ENCODE results near the gene LRRC4C. TPM values are rescaled to one million over a fixed set of nuclear protein-coding genes. Genes with fewer than 3 reads are reported as not detected.

Gene LRRC4C
- total RNA-seq, 1 donor from 2014 or later = 2.1 TPM

GRCh38 chr11:41309716-41310115 is 149.7 kb downstream of the LRRC4C start:
- Histone ChIP-seq H3K4me3 (ENCODE audit: low read length in 3 of 3) (no peak overlapping the region), H3K36me3 (ENCODE audit: control insufficient read depth in 3 of 3, insufficient read depth in 3 of 3, low read length in 3 of 3) (no peaks in the 10 kb centered on the region), H3K27me3 (ENCODE audit: control insufficient read depth in 3 of 3, insufficient read depth in 3 of 3, low read length in 3 of 3) (no peaks in the 10 kb centered on the region), H3K4me1 (ENCODE audit: control insufficient read depth in 3 of 3, insufficient read depth in 3 of 3, low read length in 3 of 3) (no peaks in the 10 kb centered on the region), H3K27ac (ENCODE audit: low read depth, low read length) (no peak overlapping the region), H3K9ac (ENCODE audit: low read depth in 1 of 3, low read length in 3 of 3) (no peak overlapping the region), H3K9me3 (ENCODE audit: control insufficient read depth in 3 of 3, low read length in 3 of 3) (no peaks in the 10 kb centered on the region)

- Histone ChIP-seq H3K9ac (ENCODE audit: low read depth in 1 of 3, low read length in 3 of 3) (no peak overlapping the region), H3K4me3 (ENCODE audit: low read length in 3 of 3) (no peak overlapping the region), H3K27me3 (ENCODE audit: control insufficient read depth in 3 of 3, insufficient read depth in 3 of 3, low read length in 3 of 3) (no peaks in the 10 kb centered on the region), H3K27ac (ENCODE audit: low read depth, low read length) (no peak overlapping the region), H3K9me3 (ENCODE audit: control insufficient read depth in 3 of 3, low read length in 3 of 3) (no peaks in the 10 kb centered on the region), H3K36me3 (ENCODE audit: control insufficient read depth in 3 of 3, insufficient read depth in 3 of 3, low read length in 3 of 3) (no peaks in the 10 kb centered on the region), H3K4me1 (ENCODE audit: control insufficient read depth in 3 of 3, insufficient read depth in 3 of 3, low read length in 3 of 3) (no peaks in the 10 kb centered on the region)
Observed at GRCh38 chr11:41309111-41309522, 150.3 kb downstream of the LRRC4C start.

- no peaks in the 10 kb centered on the region for H3K27me3 ChIP-seq (ENCODE audit: control insufficient read depth in 3 of 3, insufficient read depth in 3 of 3, low read length in 3 of 3)
- no peak overlapping the region for H3K4me3 ChIP-seq (ENCODE audit: low read length in 3 of 3)
- no peak overlapping the region for H3K27ac ChIP-seq (ENCODE audit: low read depth, low read length)
- no peaks in the 10 kb centered on the region for H3K9me3 ChIP-seq (ENCODE audit: control insufficient read depth in 3 of 3, low read length in 3 of 3)
- no peak overlapping the region for H3K9ac ChIP-seq (ENCODE audit: low read depth in 1 of 3, low read length in 3 of 3)
- H3K36me3 ChIP-seq (ENCODE audit: control insufficient read depth in 3 of 3, insufficient read depth in 3 of 3, low read length in 3 of 3) = no peaks in the 10 kb centered on the region
- H3K4me1 ChIP-seq (ENCODE audit: control insufficient read depth in 3 of 3, insufficient read depth in 3 of 3, low read length in 3 of 3) = no peaks in the 10 kb centered on the region
Observed at GRCh38 chr11:41308286-41308685, 151.2 kb downstream of the LRRC4C start.

- H3K4me3 ChIP-seq (ENCODE audit: low read length in 3 of 3) = no peak overlapping the region
- no peaks in the 10 kb centered on the region for H3K36me3 ChIP-seq (ENCODE audit: control insufficient read depth in 3 of 3, insufficient read depth in 3 of 3, low read length in 3 of 3)
- H3K27ac ChIP-seq (ENCODE audit: low read depth, low read length) = no peak overlapping the region
- H3K4me1 ChIP-seq (ENCODE audit: control insufficient read depth in 3 of 3, insufficient read depth in 3 of 3, low read length in 3 of 3) = no peaks in the 10 kb centered on the region
- H3K9ac ChIP-seq (ENCODE audit: low read depth in 1 of 3, low read length in 3 of 3) = no peak overlapping the region
- no peaks in the 10 kb centered on the region for H3K9me3 ChIP-seq (ENCODE audit: control insufficient read depth in 3 of 3, low read length in 3 of 3)
- no peaks in the 10 kb centered on the region for H3K27me3 ChIP-seq (ENCODE audit: control insufficient read depth in 3 of 3, insufficient read depth in 3 of 3, low read length in 3 of 3)
Observed at GRCh38 chr11:41307296-41308080, 152.0 kb downstream of the LRRC4C start.

- H3K9me3 ChIP-seq (ENCODE audit: control insufficient read depth in 3 of 3, low read length in 3 of 3) = no peaks in the 10 kb centered on the region
- no peak overlapping the region for H3K4me3 ChIP-seq (ENCODE audit: low read length in 3 of 3)
- no peaks in the 10 kb centered on the region for H3K4me1 ChIP-seq (ENCODE audit: control insufficient read depth in 3 of 3, insufficient read depth in 3 of 3, low read length in 3 of 3)
- no peaks in the 10 kb centered on the region for H3K27me3 ChIP-seq (ENCODE audit: control insufficient read depth in 3 of 3, insufficient read depth in 3 of 3, low read length in 3 of 3)
- H3K9ac ChIP-seq (ENCODE audit: low read depth in 1 of 3, low read length in 3 of 3) = no peak overlapping the region
- H3K27ac ChIP-seq (ENCODE audit: low read depth, low read length) = no peak overlapping the region
- no peaks in the 10 kb centered on the region for H3K36me3 ChIP-seq (ENCODE audit: control insufficient read depth in 3 of 3, insufficient read depth in 3 of 3, low read length in 3 of 3)
Observed at GRCh38 chr11:41306431-41306830, 153.0 kb downstream of the LRRC4C start.

- Histone ChIP-seq H3K9ac (ENCODE audit: low read depth in 1 of 3, low read length in 3 of 3) (no peak overlapping the region), H3K4me3 (ENCODE audit: low read length in 3 of 3) (no peak overlapping the region), H3K4me1 (ENCODE audit: control insufficient read depth in 3 of 3, insufficient read depth in 3 of 3, low read length in 3 of 3) (no peaks in the 10 kb centered on the region), H3K9me3 (ENCODE audit: control insufficient read depth in 3 of 3, low read length in 3 of 3) (no peaks in the 10 kb centered on the region), H3K27me3 (ENCODE audit: control insufficient read depth in 3 of 3, insufficient read depth in 3 of 3, low read length in 3 of 3) (no peaks in the 10 kb centered on the region), H3K27ac (ENCODE audit: low read depth, low read length) (no peak overlapping the region), H3K36me3 (ENCODE audit: control insufficient read depth in 3 of 3, insufficient read depth in 3 of 3, low read length in 3 of 3) (no peaks in the 10 kb centered on the region)
Observed at GRCh38 chr11:41301023-41301422, 158.4 kb downstream of the LRRC4C start.

- Histone ChIP-seq H3K36me3 (ENCODE audit: control insufficient read depth in 3 of 3, insufficient read depth in 3 of 3, low read length in 3 of 3) (no peaks in the 10 kb centered on the region), H3K4me1 (ENCODE audit: control insufficient read depth in 3 of 3, insufficient read depth in 3 of 3, low read length in 3 of 3) (no peaks in the 10 kb centered on the region), H3K9me3 (ENCODE audit: control insufficient read depth in 3 of 3, low read length in 3 of 3) (no peaks in the 10 kb centered on the region)
Observed at GRCh38 chr11:41289408-41289807, 170.0 kb downstream of the LRRC4C start.

GRCh38 chr11:41286751-41287150 is 172.7 kb downstream of the LRRC4C start:
- H3K27ac ChIP-seq (ENCODE audit: low read depth, low read length) = no peak overlapping the region
- no peaks in the 10 kb centered on the region for H3K9me3 ChIP-seq (ENCODE audit: control insufficient read depth in 3 of 3, low read length in 3 of 3)
- H3K36me3 ChIP-seq (ENCODE audit: control insufficient read depth in 3 of 3, insufficient read depth in 3 of 3, low read length in 3 of 3) = no peaks in the 10 kb centered on the region
- H3K4me1 ChIP-seq (ENCODE audit: control insufficient read depth in 3 of 3, insufficient read depth in 3 of 3, low read length in 3 of 3) = no peaks in the 10 kb centered on the region
- no peak overlapping the region for H3K4me3 ChIP-seq (ENCODE audit: low read length in 3 of 3)
- no peak overlapping the region for H3K9ac ChIP-seq (ENCODE audit: low read depth in 1 of 3, low read length in 3 of 3)
- H3K27me3 ChIP-seq (ENCODE audit: control insufficient read depth in 3 of 3, insufficient read depth in 3 of 3, low read length in 3 of 3) = no peaks in the 10 kb centered on the region

More at GRCh38 chr11:41289408-41289807, 170.0 kb downstream of the LRRC4C start:
- Histone ChIP-seq H3K4me3 (ENCODE audit: low read length in 3 of 3) (no peak overlapping the region), H3K27me3 (ENCODE audit: control insufficient read depth in 3 of 3, insufficient read depth in 3 of 3, low read length in 3 of 3) (no peaks in the 10 kb centered on the region), H3K9ac (ENCODE audit: low read depth in 1 of 3, low read length in 3 of 3) (no peak overlapping the region), H3K27ac (ENCODE audit: low read depth, low read length) (no peak overlapping the region)

GRCh38 chr11:41284354-41284753 is 175.1 kb downstream of the LRRC4C start:
- Histone ChIP-seq H3K27ac (ENCODE audit: low read depth, low read length) (no peak overlapping the region), H3K9me3 (ENCODE audit: control insufficient read depth in 3 of 3, low read length in 3 of 3) (no peaks in the 10 kb centered on the region), H3K4me3 (ENCODE audit: low read length in 3 of 3) (no peak overlapping the region), H3K27me3 (ENCODE audit: control insufficient read depth in 3 of 3, insufficient read depth in 3 of 3, low read length in 3 of 3) (no peaks in the 10 kb centered on the region), H3K36me3 (ENCODE audit: control insufficient read depth in 3 of 3, insufficient read depth in 3 of 3, low read length in 3 of 3) (no peaks in the 10 kb centered on the region), H3K4me1 (ENCODE audit: control insufficient read depth in 3 of 3, insufficient read depth in 3 of 3, low read length in 3 of 3) (no peaks in the 10 kb centered on the region), H3K9ac (ENCODE audit: low read depth in 1 of 3, low read length in 3 of 3) (no peak overlapping the region)

GRCh38 chr11:41283191-41283930 is 176.1 kb downstream of the LRRC4C start:
- no peaks in the 10 kb centered on the region for H3K9me3 ChIP-seq (ENCODE audit: control insufficient read depth in 3 of 3, low read length in 3 of 3)
- no peaks in the 10 kb centered on the region for H3K27me3 ChIP-seq (ENCODE audit: control insufficient read depth in 3 of 3, insufficient read depth in 3 of 3, low read length in 3 of 3)
- no peaks in the 10 kb centered on the region for H3K36me3 ChIP-seq (ENCODE audit: control insufficient read depth in 3 of 3, insufficient read depth in 3 of 3, low read length in 3 of 3)
- no peaks in the 10 kb centered on the region for H3K4me1 ChIP-seq (ENCODE audit: control insufficient read depth in 3 of 3, insufficient read depth in 3 of 3, low read length in 3 of 3)
- no peak overlapping the region for H3K4me3 ChIP-seq (ENCODE audit: low read length in 3 of 3)
- H3K9ac ChIP-seq (ENCODE audit: low read depth in 1 of 3, low read length in 3 of 3) = no peak overlapping the region
- H3K27ac ChIP-seq (ENCODE audit: low read depth, low read length) = no peak overlapping the region
